Caco-2 (cell line): ENCODE data around the gene UFC1. TPM values are rescaled to one million over a fixed set of nuclear protein-coding genes. Genes with fewer than 3 reads are reported as not detected.

Source experiments
- BruUV-seq: library from RNA; stranded (reverse); fragments of 400-500 nt; replicated peaks from 2 replicates; lab custom pipeline; 2021; lab: Mats Ljungman, UMichigan
- CTCF ChIA-PET: fragments of 300-600 bp; sonication (Branson Sonifier 250); formaldehyde crosslinking; loops from one replicate; lab custom pipeline; 2022; ENCODE audit warnings: antibody characterized with exemption; lab: Charles Lee
- POLR2A ChIA-PET: fragments of 300-600 bp; sonication (Branson Sonifier 250); formaldehyde crosslinking; loops from one replicate; lab custom pipeline; 2022; ENCODE audit warnings: antibody characterized with exemption; lab: Charles Lee
- DNase-seq, 2 experiments: peaks; one replicate each; pipeline versions ENCODE4 v3.0.0 to v3.0.0-alpha.2; 2020 to 2022
- H3K27me3 ChIP-seq: replicated peaks from 2 replicates; pipeline ENCODE4 v1.6.0; 2011; ENCODE audit warnings: low read length; ENCODE audit not compliant: control insufficient read depth, insufficient read depth
- H3K36me3 ChIP-seq: 2 replicates; pipeline ENCODE4 v1.5.1; 2011; ENCODE audit warnings: low read length; ENCODE audit not compliant: control insufficient read depth, insufficient read depth
- H3K4me1 ChIP-seq: fragments of 250-450 bp; sonication (Bioruptor Pico); 2 replicates; pipeline ENCODE4 v1.5.1; 2020; ENCODE audit warnings: mild to moderate bottlenecking
- H3K4me3 ChIP-seq: 2 replicates; pipeline ENCODE4 v1.5.1; 2011; ENCODE audit warnings: low read depth, mild to moderate bottlenecking, control low read depth, low read length
- H3K9me3 ChIP-seq: fragments of 250-450 bp; sonication (Bioruptor Pico); 2 replicates; pipeline ENCODE4 v1.5.1; 2020; ENCODE audit warnings: mild to moderate bottlenecking, moderate library complexity
- H3K27ac Mint-ChIP-seq: one replicate; pipeline ENCODE4 v1.8.0; 2022; ENCODE audit warnings: mixed read lengths; ENCODE audit not compliant: unreplicated experiment
- H3K27me3 Mint-ChIP-seq: one replicate; pipeline ENCODE4 v1.8.0; 2022; ENCODE audit warnings: mixed read lengths; ENCODE audit not compliant: insufficient read depth, unreplicated experiment
- H3K36me3 Mint-ChIP-seq: one replicate; pipeline ENCODE4 v1.8.0; 2022; ENCODE audit warnings: mild to moderate bottlenecking, mixed read lengths; ENCODE audit not compliant: insufficient read depth, unreplicated experiment
- H3K4me1 Mint-ChIP-seq: one replicate; pipeline ENCODE4 v1.8.0; 2022; ENCODE audit warnings: low read depth, mixed read lengths; ENCODE audit not compliant: unreplicated experiment
- H3K4me3 Mint-ChIP-seq: one replicate; pipeline ENCODE4 v1.8.0; 2022; ENCODE audit warnings: mild to moderate bottlenecking, moderate library complexity, mixed read lengths; ENCODE audit not compliant: unreplicated experiment
- H3K9me3 Mint-ChIP-seq: one replicate; pipeline ENCODE4 v1.8.0; 2022; ENCODE audit warnings: mixed read lengths; ENCODE audit not compliant: unreplicated experiment
- CTCF ChIP-seq, 2 experiments: fragments of 200-600 bp in 1 of 2; IDR thresholded peaks; 1 replicate in 1 of 2; 2 replicates in 1 of 2; pipeline versions ENCODE4 v1.5.1 to v1.8.0; 2011 to 2022; ENCODE audit warnings: antibody characterized with exemption in 1 of 2, control low read depth in 1 of 2, inconsistent platforms in 1 of 2, low read depth in 1 of 2, low read length in 1 of 2, mild to moderate bottlenecking in 1 of 2, moderate library complexity in 1 of 2; ENCODE audit not compliant: insufficient read depth in 1 of 2, severe bottlenecking in 1 of 2, unreplicated experiment in 1 of 2
- intact Hi-C: fragments of 100-400 bp; cut with micrococcal nuclease; formaldehyde crosslinking; loops from one replicate; pipeline ENCODE4 v1.10.0; 2022; ENCODE audit not compliant: unreplicated experiment
- total RNA-seq: library from RNA; stranded (reverse); gene quantifications from 2 replicates; pipeline ENCODE4 v1.2.3, GENCODE V29; 2022

UFC1 gene
- total RNA-seq, 1 experiment from 2014 or later, result 98.2 TPM

DNA sequence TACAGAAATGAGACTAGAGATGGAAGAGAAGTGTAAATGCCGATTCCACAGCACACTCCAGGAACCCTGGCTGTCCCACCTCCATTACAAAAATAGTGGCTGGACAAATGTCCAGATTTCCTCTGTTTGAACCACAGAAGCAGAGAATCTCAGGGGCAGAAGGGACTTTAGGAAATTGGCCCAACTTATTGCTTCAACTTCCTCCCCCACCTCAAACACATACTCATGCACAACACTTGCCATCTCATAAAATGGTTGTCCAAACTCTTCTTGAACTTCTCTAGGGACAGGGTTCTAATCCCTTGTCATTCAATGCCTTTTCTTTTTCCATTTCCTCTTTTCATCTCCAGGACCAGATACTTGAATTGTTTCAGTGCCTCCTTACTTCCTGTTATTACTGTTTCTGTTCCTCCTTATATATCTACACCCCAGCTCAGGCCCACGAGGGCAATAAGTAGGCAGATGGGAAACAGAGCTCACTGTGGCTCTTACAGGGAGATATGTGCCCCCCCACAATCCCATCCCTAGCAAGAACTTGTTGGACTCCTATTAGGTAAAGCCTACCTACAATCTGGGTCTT lies 32.0 kb downstream of the UFC1 start:
- intact Hi-C loops, result no loop called here
- no peak for TF ChIP-seq CTCF (IDR thresholded peaks at IDR 0.05; ENCODE audit: insufficient read depth in 1 of 2, low read depth in 1 of 2, low read length in 1 of 2, severe bottlenecking in 1 of 2, unreplicated experiment in 1 of 2)
- H3K4me1 ChIP-seq, result no peaks in the 10 kb centered on the region
- no peak overlapping the region for H3K27ac Mint-ChIP-seq
- H3K36me3 Mint-ChIP-seq, result no peaks in the 10 kb centered on the region
- DNase-seq, result no peak
- H3K27me3 ChIP-seq, result no peaks in the 10 kb centered on the region
- ChIA-PET POLR2A (interaction anchor here (0.6 kb wide), 1 partner anchor 9 kb away, joined by 8 read pairs; no protein-coding TSS in a partner anchor), CTCF (interaction anchor here (0.7 to 1.0 kb wide), 2 partner anchors 16 to 40 kb away, joined by 3 read pairs; partner anchors contain the start of genes NDUFS2 and TOMM40L)
- no peak overlapping the region for H3K4me3 Mint-ChIP-seq
- H3K27me3 Mint-ChIP-seq, result no peaks in the 10 kb centered on the region
- no peaks in the 10 kb centered on the region for H3K9me3 Mint-ChIP-seq
- H3K4me3 ChIP-seq, result no peak overlapping the region
- no peaks in the 10 kb centered on the region for H3K9me3 ChIP-seq
- BruUV-seq, result no TSS peak
- no peaks in the 10 kb centered on the region for H3K36me3 ChIP-seq
- peaks cover 6% of the 10 kb centered on the region for H3K4me1 Mint-ChIP-seq

GRCh38 chr1:161187311-161187710 lies 33.5 kb downstream of the UFC1 start:
- Mint-ChIP-seq H3K27ac (no peak overlapping the region), H3K36me3 (no peaks in the 10 kb centered on the region), H3K4me1 (peaks cover 6% of the 10 kb centered on the region), H3K4me3 (no peak overlapping the region), H3K27me3 (no peaks in the 10 kb centered on the region), H3K9me3 (no peaks in the 10 kb centered on the region)
- no TSS peak for BruUV-seq
- Histone ChIP-seq H3K27me3 (no peaks in the 10 kb centered on the region), H3K36me3 (no peaks in the 10 kb centered on the region), H3K4me3 (no peak overlapping the region), H3K9me3 (no peaks in the 10 kb centered on the region), H3K4me1 (no peaks in the 10 kb centered on the region)
- intact Hi-C loops, result no loop called here
- DNase-seq, result no peak
- CTCF ChIA-PET, result no interaction called here
- POLR2A ChIA-PET, result no interaction called here
- no peak for TF ChIP-seq CTCF (IDR thresholded peaks at IDR 0.05; ENCODE audit: insufficient read depth in 1 of 2, low read depth in 1 of 2, low read length in 1 of 2, severe bottlenecking in 1 of 2, unreplicated experiment in 1 of 2)

GRCh38 chr1:161188381-161188780 lies 34.6 kb downstream of the UFC1 start:
- H3K4me3 ChIP-seq, result no peak overlapping the region
- ChIA-PET POLR2A (no interaction called here), CTCF (no interaction called here)
- no peak for DNase-seq
- Mint-ChIP-seq H3K27me3 (no peaks in the 10 kb centered on the region), H3K9me3 (no peaks in the 10 kb centered on the region), H3K4me3 (no peak overlapping the region), H3K27ac (no peak overlapping the region), H3K4me1 (peaks cover 6% of the 10 kb centered on the region), H3K36me3 (no peaks in the 10 kb centered on the region)
- intact Hi-C loops, result no loop called here
- H3K4me1 ChIP-seq, result no peaks in the 10 kb centered on the region
- H3K36me3 ChIP-seq, result no peaks in the 10 kb centered on the region
- H3K9me3 ChIP-seq, result no peaks in the 10 kb centered on the region
- no peak for TF ChIP-seq CTCF (IDR thresholded peaks at IDR 0.05; ENCODE audit: insufficient read depth in 1 of 2, low read depth in 1 of 2, low read length in 1 of 2, severe bottlenecking in 1 of 2, unreplicated experiment in 1 of 2)
- BruUV-seq, result no TSS peak
- no peaks in the 10 kb centered on the region for H3K27me3 ChIP-seq
